GM23338 (cell line): ENCODE results near the gene BTRC. TPM values are rescaled to one million over a fixed set of nuclear protein-coding genes. Genes with fewer than 3 reads are reported as not detected.
"Not testable (repeated sequence)": the region's sequence is repeated elsewhere in the genome, so short reads cannot be mapped to it uniquely, and the experiment has no call there.

Experiments used
- ATAC-seq: fragments of 200-7000 bp; cut with Tn5 transposase; 3 replicates; pipeline ENCODE4 v1.9.1; 2020
- DNase-seq: peaks from one replicate; pipeline ENCODE4 v3.0.0-alpha.2; 2015; ENCODE audit warnings: low spot score
- H2AFZ ChIP-seq: fragments of 200-600 bp; sonication (generic); 2 replicates; pipeline ENCODE4 v1.8.0; 2016; ENCODE audit warnings: antibody characterized with exemption, mild to moderate bottlenecking, moderate library complexity
- H3F3A ChIP-seq: fragments of 200-600 bp; sonication (generic); replicated peaks from 2 replicates; pipeline ENCODE4 v1.8.0; 2017; ENCODE audit warnings: antibody characterized with exemption, mixed run types, low read depth
- H3K27ac ChIP-seq: fragments of 200-600 bp; sonication (generic); 2 replicates; pipeline ENCODE4 v1.6.1; 2016; ENCODE audit warnings: low read depth
- H3K27me3 ChIP-seq: fragments of 200-600 bp; sonication (generic); 2 replicates; pipeline ENCODE4 v1.8.0; 2016; ENCODE audit warnings: mild to moderate bottlenecking, mixed run types, moderate library complexity; ENCODE audit not compliant: insufficient read depth
- H3K36me3 ChIP-seq: fragments of 200-600 bp; sonication (generic); 2 replicates; pipeline ENCODE4 v1.8.0; 2016; ENCODE audit warnings: mild to moderate bottlenecking; ENCODE audit not compliant: insufficient read depth
- H3K4me1 ChIP-seq: fragments of 200-600 bp; sonication (generic); 2 replicates; pipeline ENCODE4 v1.8.0; 2016; ENCODE audit warnings: mild to moderate bottlenecking, moderate library complexity; ENCODE audit not compliant: insufficient read depth
- H3K4me2 ChIP-seq: fragments of 200-600 bp; sonication (generic); 2 replicates; pipeline ENCODE4 v1.7.1; 2017; ENCODE audit warnings: mixed run types
- H3K4me3 ChIP-seq: fragments of 200-600 bp; sonication (generic); 2 replicates; pipeline ENCODE4 v1.6.1; 2016; ENCODE audit warnings: mixed run types
- H3K79me2 ChIP-seq: fragments of 200-600 bp; sonication (generic); replicated peaks from 2 replicates; pipeline ENCODE4 v1.8.0; 2017; ENCODE audit warnings: mild to moderate bottlenecking; ENCODE audit not compliant: insufficient read depth
- H3K9me2 ChIP-seq: fragments of 200-600 bp; sonication (generic); 2 replicates; pipeline ENCODE4 v1.8.0; 2017; ENCODE audit not compliant: insufficient read depth
- H4K20me1 ChIP-seq: fragments of 200-600 bp; sonication (generic); replicated peaks from 2 replicates; pipeline ENCODE4 v1.8.0; 2017; ENCODE audit warnings: mild to moderate bottlenecking; ENCODE audit not compliant: insufficient read depth
- H3K27ac Mint-ChIP-seq: 2 replicates; pipeline ENCODE4 v1.8.0; 2020; ENCODE audit warnings: inconsistent platforms, mild to moderate bottlenecking, moderate library complexity, mixed read lengths
- H3K27me3 Mint-ChIP-seq: 3 replicates; pipeline ENCODE4 v1.8.0; 2022; ENCODE audit warnings: low read depth, mild to moderate bottlenecking, moderate library complexity, mixed read lengths, inconsistent platforms; ENCODE audit not compliant: insufficient read depth, poor library complexity
- H3K36me3 Mint-ChIP-seq: 3 replicates; pipeline ENCODE4 v1.8.0; 2021; ENCODE audit warnings: low read depth, mild to moderate bottlenecking, inconsistent platforms, moderate library complexity, mixed read lengths
- H3K4me1 Mint-ChIP-seq: 3 replicates; pipeline ENCODE4 v1.8.0; 2020; ENCODE audit warnings: mild to moderate bottlenecking, inconsistent platforms, mixed read lengths
- H3K4me3 Mint-ChIP-seq: 3 replicates; pipeline ENCODE4 v1.8.0; 2021; ENCODE audit warnings: moderate library complexity, mild to moderate bottlenecking, inconsistent platforms, mixed read lengths
- H3K9me3 Mint-ChIP-seq: 3 replicates; pipeline ENCODE4 v1.8.0; 2020; ENCODE audit warnings: moderate library complexity, mild to moderate bottlenecking, inconsistent platforms, mixed read lengths
- ETS1 ChIP-seq: IDR thresholded peaks from 2 replicates; pipeline ENCODE4 v1.6.1; 2016; ENCODE audit warnings: antibody characterized with exemption
- REST ChIP-seq: IDR thresholded peaks from one replicate; pipeline ENCODE4 v1.6.1; 2018; ENCODE audit warnings: antibody characterized with exemption; ENCODE audit not compliant: unreplicated experiment
- ZNF114 ChIP-seq: fragments of 250-450 bp; sonication (Bioruptor Pico); IDR thresholded peaks from 2 replicates; pipeline ENCODE4 v1.5.0; 2020; ENCODE audit warnings: mild to moderate bottlenecking, moderate library complexity
- polyA plus RNA-seq: library from polyadenylated mRNA; unstranded; fragments of >200 nt; fragmentation: Nextera tagmentation; extraction: Ambion mirVana; gene quantifications from 2 replicates; pipeline ENCODE4 v1.2.1, GENCODE V29; 2016
- total RNA-seq: library from RNA; depleted of rRNA; stranded (reverse); fragments of >200 nt; shearing (Covaris generic); gene quantifications from 2 replicates; pipeline ENCODE4 v1.2.3, GENCODE V29; 2014

BTRC gene
- total and polyA plus RNA-seq, 2 experiments from 2014 or later = 10.0 to 17.5 TPM

GRCh38 chr10:101352857-101353256, 1.1 kb upstream of the BTRC start:
- H3K4me1 ChIP-seq, H3K4me3 Mint-ChIP-seq, H3K36me3 Mint-ChIP-seq, H3K9me2 ChIP-seq, H3F3A ChIP-seq, H3K27ac Mint-ChIP-seq, H3K36me3 ChIP-seq, H4K20me1 ChIP-seq, H3K9me3 Mint-ChIP-seq, H3K4me1 Mint-ChIP-seq, ATAC-seq, DNase-seq, H3K27ac ChIP-seq, H3K27me3 ChIP-seq: not testable (repeated sequence)
- peak overlapping the region; percentile 40 for H3K4me3 ChIP-seq
- 0 out of 2 replicates have a peak overlapping the region, but pooled peaks have one; percentile 68 for H3K4me2 ChIP-seq
- H3K79me2 ChIP-seq = peaks cover 17% of the 10 kb centered on the region; the same call in 1 of the 2 replicates
- H2AFZ ChIP-seq = peak overlapping the region; percentile 85
- peaks cover 16% of the 10 kb centered on the region for H3K27me3 Mint-ChIP-seq

- Histone ChIP-seq H3K79me2 (peaks cover 31% of the 10 kb centered on the region), H3K4me2 (peak overlapping the region; percentile 87), H3K27me3 (no peaks in the 10 kb centered on the region), H3K4me1 (peaks cover 13% of the 10 kb centered on the region), H3K9me2 (no peaks in the 10 kb centered on the region), H4K20me1 (no peaks in the 10 kb centered on the region), H2AFZ (peak overlapping the region; percentile 26; the same call in 1 of the 2 replicates), H3K36me3 (no peaks in the 10 kb centered on the region), H3K27ac (peak overlapping the region; percentile 60), H3K4me3 (peak overlapping the region; percentile 70), H3F3A (peaks cover 6% of the 10 kb centered on the region; the same call in 1 of the 2 replicates)
- TF ChIP-seq ZNF114 = no peak
- no peak for TF ChIP-seq ETS1
- peak; percentile 87 for DNase-seq
- H3K4me1 Mint-ChIP-seq = peaks cover 10% of the 10 kb centered on the region
- H3K4me3 Mint-ChIP-seq = peak overlapping the region; percentile 91
- ATAC-seq = peak; percentile 66
- H3K9me3 Mint-ChIP-seq = no peaks in the 10 kb centered on the region; the same call in 2 of the 3 replicates
- peaks cover 14% of the 10 kb centered on the region for H3K27me3 Mint-ChIP-seq
- H3K27ac Mint-ChIP-seq = peak overlapping the region; percentile 48
- H3K36me3 Mint-ChIP-seq = peaks cover 3% of the 10 kb centered on the region; the same call in 1 of the 3 replicates
These were observed 535 bp downstream of the BTRC start for GRCh38 chr10:101354328-101355071.

GRCh38 chr10:101355072-101355706, 1.2 kb downstream of the BTRC start:
- Histone ChIP-seq H3K4me1 (peaks cover 13% of the 10 kb centered on the region), H3K36me3 (no peaks in the 10 kb centered on the region), H3K9me2 (no peaks in the 10 kb centered on the region), H3F3A (peaks cover 6% of the 10 kb centered on the region; the same call in 1 of the 2 replicates), H3K27me3 (no peaks in the 10 kb centered on the region), H3K27ac (peak overlapping the region; percentile 60; the same call in 1 of the 2 replicates), H3K4me3 (peak overlapping the region; percentile 70), H3K79me2 (peaks cover 38% of the 10 kb centered on the region), H2AFZ (peak overlapping the region; percentile 26; the same call in 1 of the 2 replicates), H4K20me1 (no peaks in the 10 kb centered on the region), H3K4me2 (peak overlapping the region; percentile 87)
- DNase-seq = no peak
- Mint-ChIP-seq H3K36me3 (peaks cover 3% of the 10 kb centered on the region; the same call in 1 of the 3 replicates), H3K4me1 (peaks cover 10% of the 10 kb centered on the region), H3K9me3 (no peaks in the 10 kb centered on the region; the same call in 2 of the 3 replicates), H3K4me3 (peak overlapping the region; percentile 91), H3K27ac (no peak overlapping the region), H3K27me3 (peaks cover 14% of the 10 kb centered on the region)
- TF ChIP-seq REST = no peak
- TF ChIP-seq ZNF114 = no peak
- ATAC-seq = no peak
